NCI-H510A (cell line): ENCODE measurements around the gene SOBP.

Source experiments
- DNase-seq: peaks from one replicate; lab custom pipeline; 2025; lab: John Stamatoyannopoulos, UW

The SOBP gene

DNA sequence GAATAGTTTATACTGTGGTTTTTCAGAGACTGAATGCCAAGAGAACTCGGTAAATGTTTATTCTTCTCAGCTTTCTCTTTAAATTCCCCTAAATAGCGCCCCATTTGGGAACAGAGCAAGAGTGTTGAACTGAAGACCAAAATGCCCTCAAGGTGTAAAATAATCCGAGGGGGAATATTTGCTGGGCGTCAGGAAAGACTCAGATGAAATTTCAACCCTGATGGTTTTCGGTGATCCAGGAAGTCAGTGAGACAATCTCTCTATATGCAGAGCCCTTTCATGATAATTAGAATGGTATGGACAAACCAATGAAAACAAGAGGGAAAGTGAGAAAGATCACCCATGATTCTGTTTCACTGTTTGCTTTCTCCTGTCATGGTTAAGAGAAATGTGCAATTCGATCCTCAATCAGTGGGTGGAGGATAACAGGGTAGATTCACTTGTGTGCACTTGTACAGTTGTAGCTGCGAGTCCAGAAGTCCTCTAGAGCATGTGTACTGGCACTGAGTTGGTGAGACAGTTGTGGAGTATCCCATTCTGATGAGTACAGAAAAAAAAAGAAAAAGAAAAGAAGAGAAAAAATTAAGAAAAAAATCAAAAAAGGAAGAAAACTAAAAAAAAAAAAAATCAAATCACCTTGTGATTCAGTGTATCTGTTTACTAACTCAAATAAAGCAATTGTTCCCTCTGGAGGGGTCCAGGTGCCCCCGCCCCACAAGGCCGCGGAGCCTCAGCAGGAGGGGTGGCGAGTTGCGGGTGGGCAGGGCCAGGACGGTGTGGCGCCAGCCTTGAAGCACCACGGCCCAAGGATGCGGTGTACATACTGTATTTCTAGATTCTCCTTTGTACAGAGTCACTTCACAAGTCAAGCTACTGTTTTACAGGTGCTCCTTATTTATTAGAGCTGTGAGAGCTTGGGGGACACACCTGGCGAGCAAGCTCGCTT lies 169.3 kb downstream of the SOBP start:
- no peak for DNase-seq

DNA sequence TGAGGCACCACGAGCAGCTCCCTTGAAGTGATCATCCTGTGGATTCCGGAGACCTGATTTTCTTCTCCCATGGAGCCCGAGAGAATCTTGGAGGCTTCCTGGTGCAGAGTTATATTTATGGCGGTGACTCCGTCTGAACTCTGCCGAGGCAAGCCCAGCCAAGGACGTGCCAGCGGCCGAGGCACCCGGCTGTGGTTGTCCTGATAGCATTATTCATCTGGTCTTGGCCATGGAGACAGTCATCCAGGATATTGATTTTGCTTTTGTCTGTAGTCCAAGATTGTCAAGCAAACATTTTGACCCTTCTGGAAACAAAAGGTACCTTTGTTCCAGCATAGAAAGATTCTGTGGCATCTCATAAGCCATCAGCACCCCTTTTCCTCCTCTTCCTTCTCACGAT lies 170.9 kb downstream of the SOBP start:
- DNase-seq: no peak

DNA sequence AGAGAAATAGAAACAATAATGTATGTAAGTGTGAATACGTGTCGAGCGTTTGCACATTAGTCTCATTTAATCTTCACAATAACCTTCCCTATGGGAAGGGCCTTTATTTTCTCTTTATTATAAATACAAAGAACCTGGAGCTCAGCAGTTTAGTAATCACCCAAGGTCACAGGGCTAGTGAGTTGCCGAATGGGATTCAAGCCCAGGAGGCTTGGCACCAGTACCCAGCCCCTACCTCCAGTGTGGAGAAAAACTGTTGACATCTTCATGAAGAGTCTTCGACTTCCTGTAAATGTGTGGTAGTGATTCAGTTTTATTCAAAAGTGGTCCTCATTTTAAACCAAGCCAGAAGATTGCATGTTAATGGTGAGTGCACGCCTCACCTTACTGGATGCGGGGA lies 171.4 kb downstream of the SOBP start:
- DNase-seq: no peak

DNA sequence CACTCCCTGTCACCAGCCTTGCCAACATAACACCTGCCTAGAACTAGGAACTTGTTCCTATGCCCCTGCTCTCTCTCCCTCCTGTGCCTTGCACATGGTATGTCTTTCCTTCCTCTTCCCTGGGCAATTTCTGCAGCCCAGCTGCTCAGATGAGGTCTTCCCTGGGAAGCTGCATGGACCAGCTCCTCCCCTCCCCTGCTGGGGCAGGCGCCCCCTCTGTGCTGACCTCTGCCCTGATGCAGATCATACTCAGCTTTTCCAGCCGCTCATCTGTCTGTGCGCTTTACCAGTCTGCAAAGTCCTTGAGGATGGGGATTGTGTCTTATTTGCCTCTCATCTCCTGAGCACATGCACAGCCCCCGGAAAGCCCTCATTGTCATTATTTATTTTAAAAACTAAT lies 172.4 kb downstream of the SOBP start:
- no peak for DNase-seq

DNA sequence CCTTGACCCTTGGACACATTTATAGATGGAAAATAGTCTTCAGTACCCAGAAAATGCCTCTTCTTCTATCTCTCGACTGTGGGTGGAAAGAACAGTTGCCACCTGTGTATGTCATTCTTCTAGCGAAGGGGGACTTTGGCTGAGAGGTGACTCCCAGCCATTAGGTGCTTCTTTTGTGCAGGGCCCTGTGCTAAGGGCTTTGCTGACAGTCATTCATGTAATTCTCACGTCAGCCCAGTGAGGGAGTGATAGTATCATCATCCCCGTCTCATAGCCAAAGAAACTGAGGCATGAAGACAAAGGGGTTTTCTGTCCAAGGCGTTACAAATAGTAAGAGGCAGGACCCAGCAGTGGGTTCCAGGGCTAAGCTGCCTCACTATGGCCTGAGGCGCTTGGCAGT lies 173.4 kb downstream of the SOBP start:
- DNase-seq: no peak

DNA sequence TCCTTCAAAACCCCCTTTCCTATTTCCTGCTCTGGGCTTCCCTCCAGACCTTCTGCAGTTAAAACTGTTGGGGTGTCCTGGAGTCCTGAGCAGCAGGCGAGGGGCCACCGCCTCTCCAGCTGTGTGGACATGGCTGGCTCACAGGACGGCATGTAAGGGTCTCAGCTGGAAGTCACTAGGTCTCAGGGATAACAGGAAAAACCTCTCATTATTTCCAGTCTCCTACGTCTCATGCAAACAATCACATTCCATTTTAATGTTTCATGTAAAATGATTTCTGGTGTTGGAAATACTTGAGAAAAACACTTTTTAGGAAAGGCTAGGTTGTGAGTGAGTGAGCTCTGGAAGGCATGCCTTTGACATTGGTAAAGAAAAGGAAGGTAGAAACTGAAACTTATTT lies 175.5 kb downstream of the SOBP start:
- no peak for DNase-seq

DNA sequence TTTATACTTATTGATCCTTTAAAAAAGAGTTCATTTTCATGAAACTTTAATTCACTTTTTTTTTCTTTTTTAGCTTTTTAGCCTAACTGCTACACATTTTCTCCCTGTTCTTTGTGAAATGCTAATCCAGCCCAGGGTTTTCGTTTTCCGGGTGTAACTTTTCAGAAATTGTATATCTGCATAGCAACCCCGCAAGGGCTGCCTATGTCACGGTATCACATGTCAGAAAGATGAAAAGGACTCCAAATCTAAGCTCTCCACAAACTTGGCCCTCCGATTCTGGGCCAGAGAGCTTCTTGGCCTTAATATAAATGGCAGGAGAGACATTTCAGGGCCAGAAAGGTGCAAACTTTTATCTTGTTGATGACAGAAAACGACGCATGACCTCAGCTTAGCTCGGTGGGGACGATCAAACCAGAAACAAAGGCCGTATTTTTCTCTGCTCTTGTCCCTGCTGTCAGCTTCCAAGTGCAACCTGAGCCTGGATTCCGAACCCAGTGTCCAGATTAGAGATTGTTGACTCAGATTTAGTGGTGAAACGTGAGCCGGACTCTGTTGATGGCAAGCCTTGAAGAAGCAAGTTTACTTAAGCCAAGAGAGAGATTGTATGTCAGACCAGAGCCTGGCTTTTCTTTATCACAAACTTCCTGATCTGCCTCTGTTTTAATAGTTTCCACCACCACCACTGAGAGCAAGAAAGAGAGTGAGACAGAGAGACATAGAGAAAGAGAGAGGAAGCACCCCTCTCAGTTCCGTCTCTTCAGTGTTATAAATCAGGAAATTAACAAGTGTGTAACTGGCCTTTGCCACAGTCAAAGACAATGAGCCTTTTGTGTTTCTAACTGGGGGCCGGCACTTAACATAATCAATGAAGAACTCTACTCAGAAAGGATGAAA lies 176.4 kb downstream of the SOBP start:
- no peak for DNase-seq

DNA sequence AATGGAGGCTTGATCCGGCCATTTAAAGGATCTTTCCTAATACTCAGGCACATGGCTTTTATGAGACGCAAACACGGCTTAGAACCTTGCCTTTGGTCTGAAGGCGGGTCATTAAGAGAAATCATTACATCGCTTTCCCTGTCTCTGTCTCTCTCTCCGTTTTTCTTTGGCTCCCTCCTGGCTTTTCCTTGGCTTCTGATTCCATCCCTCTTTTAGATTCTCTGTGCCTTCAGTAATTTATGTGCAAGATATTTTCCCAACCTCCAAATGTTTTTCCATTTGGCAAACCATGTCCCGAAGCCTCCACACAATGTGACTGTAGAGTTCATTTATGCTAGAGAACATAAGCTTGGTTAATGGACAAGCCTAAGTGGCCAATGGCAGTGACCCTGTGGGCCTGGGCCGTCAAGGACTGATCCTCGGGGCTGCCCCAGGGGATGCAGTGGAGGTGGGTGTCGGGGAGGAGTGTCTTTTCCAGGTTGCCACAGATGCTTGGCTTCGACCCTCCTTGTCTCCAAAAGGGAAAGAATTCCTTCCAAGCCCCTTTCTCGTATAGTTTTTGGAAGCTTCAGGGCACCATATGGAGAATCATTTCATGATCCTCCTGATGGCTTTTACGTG lies 177.2 kb downstream of the SOBP start:
- DNase-seq: no peak

DNA sequence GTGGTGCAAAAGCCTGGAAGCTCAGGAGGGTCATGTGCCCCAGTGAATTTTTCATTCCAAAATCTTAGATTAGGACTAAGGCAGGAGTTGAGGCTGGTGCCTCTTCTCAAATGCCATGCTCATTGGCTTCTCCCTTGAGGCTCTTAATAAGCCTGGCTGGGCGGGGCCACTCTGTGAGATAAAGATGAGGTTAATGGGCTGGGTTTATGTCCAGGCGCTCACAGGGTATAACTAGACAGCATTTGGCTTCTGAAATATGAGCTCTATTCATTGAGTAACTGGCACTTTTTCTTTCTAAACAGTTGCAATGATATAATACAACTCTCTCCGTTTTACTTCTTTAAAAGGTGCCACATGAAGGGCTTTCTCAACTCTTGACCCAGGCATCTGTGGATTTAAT lies 177.9 kb downstream of the SOBP start:
- no peak for DNase-seq

DNA sequence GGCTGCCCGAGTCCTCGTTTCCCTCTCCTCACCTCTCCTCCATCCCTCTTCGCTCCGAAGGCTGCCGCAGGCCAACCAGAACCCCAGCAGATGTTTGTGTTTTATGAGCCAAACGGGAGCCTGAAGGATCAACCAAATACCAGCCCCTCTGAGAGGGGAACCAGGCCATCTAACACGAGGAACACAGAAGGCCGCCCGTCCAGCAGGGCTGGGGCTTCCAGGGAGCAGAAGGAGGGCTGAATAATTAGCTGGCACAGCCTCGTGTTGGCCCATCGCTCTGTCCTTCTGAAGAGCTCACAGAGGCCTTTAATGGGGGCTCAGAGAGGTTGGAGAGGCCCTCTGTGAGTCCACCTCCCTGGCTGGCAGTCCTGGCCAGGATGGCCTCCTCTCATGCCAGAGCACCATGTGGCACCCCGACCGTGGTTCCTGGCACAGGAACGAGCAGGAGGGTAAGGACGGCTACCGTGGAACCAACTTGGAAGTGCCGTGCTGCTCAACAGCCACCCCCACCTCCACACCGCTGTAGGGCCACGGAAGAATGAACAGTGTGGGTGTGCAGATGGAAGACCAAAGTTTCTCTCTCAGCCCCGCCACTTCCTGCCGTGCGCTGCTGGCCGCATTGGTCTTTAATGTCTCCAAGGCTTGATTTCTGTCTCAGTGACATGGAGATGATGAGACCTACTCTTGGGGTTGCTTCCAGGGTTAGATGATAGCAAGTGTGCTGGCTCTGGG lies 179.0 kb downstream of the SOBP start:
- DNase-seq: no peak

DNA sequence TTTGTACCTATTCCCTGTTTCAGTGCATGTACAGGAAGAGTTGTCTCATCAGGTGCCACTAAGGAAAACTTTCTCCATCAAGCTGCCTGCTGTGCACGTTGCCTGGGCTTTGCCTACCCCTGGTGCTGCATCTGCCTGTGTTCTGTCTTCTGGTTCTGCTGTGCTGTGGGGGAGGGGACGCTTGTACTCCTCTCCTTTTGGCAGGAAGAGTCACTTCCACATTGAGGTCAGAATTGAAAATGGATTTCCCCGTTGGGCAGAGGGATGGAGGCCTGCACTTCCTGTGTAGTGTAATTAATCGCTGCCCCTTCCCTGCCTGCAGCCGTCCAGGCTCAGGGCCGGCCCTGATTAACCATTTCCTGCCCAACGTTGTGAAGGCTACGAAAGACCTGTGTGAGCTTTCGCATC lies 180.9 kb downstream of the SOBP start:
- no peak for DNase-seq

DNA sequence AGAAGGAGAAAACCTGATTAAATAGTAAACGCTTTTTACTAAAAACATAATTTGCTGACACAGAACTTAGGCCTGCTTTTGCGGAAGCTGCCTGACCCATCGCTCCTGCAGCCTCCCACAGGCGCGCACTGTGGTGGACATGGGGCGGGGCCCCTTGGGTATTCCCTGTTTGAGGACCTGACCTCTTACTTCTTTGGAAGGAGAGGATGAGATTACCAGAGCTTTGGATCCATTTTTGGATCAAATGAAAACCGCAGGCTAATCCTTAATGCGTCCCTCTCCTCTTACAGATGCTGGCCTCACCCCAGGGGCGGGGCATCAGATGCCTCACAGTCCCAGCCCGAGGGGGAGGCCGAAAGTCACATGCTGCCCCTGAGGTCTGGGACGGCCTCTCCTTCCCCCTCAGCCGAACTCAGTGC lies 183.2 kb downstream of the SOBP start:
- no peak for DNase-seq

DNA sequence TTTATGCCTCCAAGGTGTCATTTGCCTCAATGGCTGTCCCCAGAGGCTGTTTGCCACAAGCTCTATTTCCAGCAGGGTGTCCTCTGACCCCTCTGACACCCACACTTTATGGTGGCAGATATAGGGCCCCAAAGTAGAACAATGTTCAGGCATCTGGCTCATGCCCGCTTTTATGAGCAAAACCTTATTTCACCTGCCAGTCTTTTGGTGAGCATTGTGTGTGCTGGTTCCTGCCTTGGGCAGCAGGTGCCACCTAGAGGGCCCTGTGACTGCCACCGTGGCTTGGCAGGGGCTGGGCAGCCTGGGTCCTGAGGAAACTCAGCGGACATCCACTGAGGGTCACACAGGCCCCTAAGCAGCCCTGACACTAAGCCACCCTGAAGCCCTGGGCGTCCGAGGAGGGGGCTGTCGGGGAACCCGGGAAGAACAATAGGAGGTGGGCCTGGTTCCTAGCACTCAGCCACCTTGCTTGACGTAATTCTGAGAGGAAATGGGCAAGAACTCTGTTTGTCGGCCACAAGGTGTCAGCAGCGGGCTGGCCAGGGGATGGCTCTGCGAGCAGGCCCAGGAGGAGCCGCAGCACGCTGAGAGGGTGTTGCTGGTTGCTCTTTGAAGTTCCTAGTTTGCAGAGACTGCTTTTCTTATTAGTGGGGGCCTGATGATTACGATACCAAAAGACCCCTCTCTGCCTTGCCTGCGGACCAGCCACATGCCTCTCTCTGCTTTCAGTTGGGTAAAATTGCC lies 185.2 kb downstream of the SOBP start:
- no peak for DNase-seq

DNA sequence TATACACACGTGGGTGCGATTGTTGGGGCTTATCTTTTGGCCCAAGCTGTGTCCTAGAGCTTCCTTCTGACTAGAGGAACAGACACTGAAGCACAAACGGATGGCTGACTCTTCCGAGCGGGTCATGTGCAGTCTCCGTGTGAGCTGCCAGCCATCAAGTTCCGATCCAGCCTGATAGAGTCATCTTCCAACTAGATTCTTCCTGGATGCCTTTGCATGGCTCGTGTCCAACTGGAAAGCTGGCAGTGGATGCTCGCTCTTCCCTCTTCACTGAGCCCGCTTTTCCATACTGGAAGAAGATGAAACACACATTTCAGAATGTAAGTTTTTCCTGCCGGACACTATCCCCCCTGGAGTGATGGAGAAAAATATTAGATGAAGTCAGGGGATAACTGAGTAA lies 186.1 kb downstream of the SOBP start:
- DNase-seq: no peak

DNA sequence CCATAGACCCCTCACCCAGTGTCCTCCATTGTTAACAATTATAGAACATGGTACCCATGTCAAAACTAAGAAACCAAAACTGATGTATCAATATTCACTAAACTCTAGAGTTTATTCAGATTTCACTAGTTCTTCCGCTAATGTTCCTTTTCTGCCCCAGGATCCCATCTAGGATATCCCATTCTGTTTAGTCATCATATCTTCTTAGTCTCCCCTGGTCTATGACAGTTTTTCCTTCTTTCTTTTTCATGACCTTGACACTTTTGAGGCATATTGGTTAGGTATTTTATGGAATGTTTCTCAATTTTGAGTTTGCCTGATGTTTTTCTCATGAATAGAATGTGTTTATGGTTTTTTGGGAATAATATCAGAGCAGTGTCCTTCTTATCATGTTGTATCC lies 187.5 kb downstream of the SOBP start:
- no peak for DNase-seq

DNA sequence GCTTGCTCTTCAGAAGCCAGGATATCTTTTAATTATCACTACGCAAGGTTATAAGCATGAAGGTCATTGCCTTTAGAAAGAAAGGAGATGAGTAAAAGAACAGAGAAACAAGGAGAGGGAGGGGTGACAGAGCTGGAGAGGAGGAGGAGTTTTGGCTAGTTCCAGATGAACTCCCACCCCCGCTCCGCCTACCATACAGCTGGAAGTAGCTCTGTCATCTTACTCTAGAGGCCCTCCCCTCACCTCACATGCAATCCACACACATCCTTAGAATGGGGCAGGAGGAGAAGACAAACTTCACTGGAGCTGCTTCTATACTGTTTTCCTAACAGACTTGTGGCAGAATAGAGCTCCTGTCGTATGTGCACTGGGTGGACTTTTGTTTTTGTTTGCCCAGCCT lies 189.5 kb downstream of the SOBP start:
- no peak for DNase-seq

DNA sequence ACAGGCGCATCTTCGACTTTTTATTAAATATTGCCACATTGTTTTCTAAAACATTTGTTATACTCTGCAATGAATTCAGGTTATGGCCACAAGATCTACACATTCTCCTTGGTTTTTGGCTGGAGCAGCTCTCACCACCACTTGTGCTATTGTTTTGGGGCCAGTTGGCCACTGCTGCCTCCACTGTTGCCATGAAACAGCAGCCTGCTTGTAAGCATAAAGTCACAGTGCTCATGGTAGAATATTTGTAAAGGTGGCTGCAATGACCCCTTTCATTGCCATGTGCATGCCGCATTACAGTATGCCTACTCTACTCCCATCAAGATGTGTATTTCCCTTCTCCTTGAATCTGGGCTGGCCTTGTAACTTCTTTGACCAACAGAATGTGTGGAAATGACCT lies 192.8 kb downstream of the SOBP start:
- no peak for DNase-seq

DNA sequence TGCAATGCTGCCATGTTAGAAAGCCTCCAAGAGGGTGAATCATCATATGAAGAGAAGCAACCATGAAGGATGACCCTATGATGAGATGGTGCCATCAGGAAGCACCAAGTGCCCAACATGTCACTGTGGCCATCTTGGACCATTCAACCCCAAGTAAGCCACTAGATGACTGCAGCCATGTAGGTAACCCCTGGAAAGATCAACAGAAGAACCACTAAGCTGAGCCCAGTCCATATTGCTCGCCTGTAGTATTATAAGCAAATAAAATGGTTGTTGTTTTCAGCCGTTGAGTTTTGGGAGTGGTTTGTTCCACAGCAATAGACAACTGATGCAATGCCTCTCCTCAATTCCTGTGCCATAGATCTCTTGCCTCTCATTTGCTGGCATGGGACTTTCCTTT lies 193.3 kb downstream of the SOBP start:
- no peak for DNase-seq

DNA sequence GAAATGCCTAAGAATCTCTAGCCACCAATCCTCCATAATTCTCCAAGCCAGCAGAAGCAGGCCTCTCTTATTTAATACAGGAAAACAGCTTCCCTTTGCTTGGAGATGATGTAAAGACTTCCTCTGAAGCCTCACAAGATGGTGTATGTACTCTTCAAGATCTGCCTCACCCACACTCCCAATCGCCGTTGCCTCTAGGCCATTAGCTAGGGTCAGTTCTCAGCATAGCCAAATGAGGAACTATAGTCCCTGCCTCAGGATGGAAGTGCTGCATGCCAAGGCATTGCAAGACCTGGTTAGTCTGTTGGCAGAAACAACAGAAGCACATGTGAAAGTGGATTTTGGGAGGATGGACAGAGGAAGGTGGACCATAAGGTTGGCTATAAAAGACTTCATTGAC lies 195.1 kb downstream of the SOBP start:
- DNase-seq: no peak

DNA sequence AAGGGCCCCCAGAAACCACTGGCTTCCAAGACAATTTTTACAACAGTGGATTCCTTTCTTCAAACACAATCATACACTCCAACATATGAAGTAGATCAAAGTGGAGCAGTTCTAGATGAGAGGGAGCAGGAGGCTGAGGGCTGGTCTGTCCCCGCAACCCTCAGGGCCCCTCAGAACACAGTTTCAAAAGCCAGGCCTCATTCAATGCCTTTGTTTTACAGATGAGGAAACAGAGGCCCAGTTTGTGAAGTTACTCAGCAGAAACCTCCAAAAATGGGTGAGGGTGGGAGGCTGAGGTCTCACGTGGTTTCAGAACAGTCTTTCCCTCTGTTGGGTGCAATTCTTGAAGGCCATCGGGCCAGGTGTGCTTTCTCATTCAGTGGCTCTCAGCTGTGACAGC lies 199.3 kb downstream of the SOBP start:
- no peak for DNase-seq

DNA sequence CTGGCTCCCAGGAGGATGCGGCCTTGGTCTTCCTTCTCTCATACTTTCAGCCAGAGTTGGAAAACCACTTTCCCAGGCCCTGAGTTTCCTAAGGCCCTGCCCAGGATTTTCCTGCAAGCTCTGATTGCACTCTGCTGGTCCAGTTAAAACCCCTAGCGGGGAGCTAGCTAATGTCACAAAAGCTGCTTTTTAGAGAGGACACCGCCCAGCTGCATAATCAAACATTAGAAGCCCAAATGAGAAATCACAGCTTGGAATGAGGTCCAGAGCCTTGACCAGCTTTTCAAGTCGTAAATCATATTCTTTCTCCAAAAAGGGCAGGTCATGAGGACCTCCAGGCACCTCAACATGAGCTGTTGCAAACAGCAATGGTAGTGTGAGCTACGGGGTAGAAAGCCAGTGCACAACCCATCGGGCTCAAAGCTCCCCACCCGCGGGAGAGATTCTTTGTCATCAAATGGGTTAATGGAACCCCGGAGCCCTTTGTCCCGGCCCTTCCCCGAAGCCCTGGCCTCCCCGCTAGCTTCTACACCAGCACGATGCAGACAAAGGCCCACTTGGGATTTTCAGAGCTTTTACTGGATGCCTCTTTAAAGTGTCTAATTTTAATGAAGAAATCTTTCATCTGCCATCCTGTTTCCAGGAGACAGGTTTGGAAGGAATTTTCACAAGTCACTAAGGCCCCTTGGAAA lies 200.2 kb downstream of the SOBP start:
- no peak for DNase-seq
